RWPE2 (cell line): ENCODE data around the gene UBL5.

Experiments
- ATAC-seq: fragments of 200-7000 bp; cut with Tn5 transposase; 3 replicates; pipeline ENCODE4 v1.9.1; 2021; ENCODE audit warnings: low read depth
- DNase-seq: peaks from one replicate; pipeline ENCODE4 v3.0.0-alpha.2; 2020; ENCODE audit warnings: low spot score
- H3K27ac ChIP-seq: fragments of 450-650 bp; 2 replicates; pipeline ENCODE4 v1.5.1; 2017; ENCODE audit warnings: mild to moderate bottlenecking; ENCODE audit not compliant: poor library complexity, severe bottlenecking
- H3K27me3 ChIP-seq: fragments of 250-450 bp; sonication (Bioruptor Pico); 2 replicates; pipeline ENCODE4 v1.5.1; 2021; ENCODE audit warnings: mild to moderate bottlenecking, moderate library complexity; ENCODE audit not compliant: insufficient read depth, poor library complexity, severe bottlenecking
- H3K36me3 ChIP-seq: fragments of 250-450 bp; sonication (Bioruptor Pico); 2 replicates; pipeline ENCODE4 v1.5.1; 2020; ENCODE audit warnings: low read depth, mild to moderate bottlenecking, moderate library complexity
- H3K4me1 ChIP-seq: fragments of 250-450 bp; sonication (Bioruptor Pico); 2 replicates; pipeline ENCODE4 v1.5.1; 2021; ENCODE audit warnings: mild to moderate bottlenecking, moderate library complexity; ENCODE audit not compliant: insufficient read depth, poor library complexity, severe bottlenecking
- H3K4me3 ChIP-seq: fragments of 250-450 bp; sonication (Bioruptor Pico); 2 replicates; pipeline ENCODE4 v1.5.1; 2021; ENCODE audit warnings: mild to moderate bottlenecking, moderate library complexity; ENCODE audit not compliant: severe bottlenecking
- H3K9me3 ChIP-seq: fragments of 250-450 bp; sonication (Bioruptor Pico); 2 replicates; pipeline ENCODE4 v1.5.1; 2021; ENCODE audit warnings: mild to moderate bottlenecking, moderate library complexity; ENCODE audit not compliant: severe bottlenecking
- TF ChIP-seq, protein P1 (sequence below): fragments of 450-650 bp; IDR thresholded peaks from one replicate; pipeline ENCODE4 v1.5.1; 2017; ENCODE audit warnings: mild to moderate bottlenecking, moderate library complexity; ENCODE audit not compliant: poor library complexity, severe bottlenecking

UBL5 gene

DNA sequence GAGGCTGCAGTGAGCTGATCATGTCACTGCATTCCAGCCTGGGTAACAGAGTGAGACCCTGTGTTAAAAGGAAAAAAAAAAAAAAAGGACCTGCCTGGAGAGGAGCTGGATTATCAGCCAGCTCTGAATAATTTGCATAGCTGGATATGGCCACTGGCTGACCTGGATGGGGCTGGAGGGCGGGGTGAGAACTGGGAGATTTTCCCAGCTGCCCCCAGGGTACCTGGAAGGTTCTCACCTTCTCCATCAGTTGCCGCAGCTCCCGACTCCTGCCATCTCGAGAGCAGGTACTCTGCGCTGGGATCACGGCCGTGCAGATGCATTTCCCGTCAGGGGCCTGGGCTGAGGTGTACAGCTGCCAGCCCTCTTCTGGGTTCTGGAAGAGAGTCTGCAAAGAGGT lies 32.7 kb downstream of the UBL5 start:
- H3K36me3 ChIP-seq = no peaks in the 10 kb centered on the region
- H3K27ac ChIP-seq = no peak overlapping the region
- no peak for DNase-seq
- no peaks in the 10 kb centered on the region for H3K27me3 ChIP-seq
- no peaks in the 10 kb centered on the region for H3K9me3 ChIP-seq
- ATAC-seq = no peak
- no peak overlapping the region for H3K4me3 ChIP-seq
- no peaks in the 10 kb centered on the region for H3K4me1 ChIP-seq
- TF ChIP-seq, protein P1, sequence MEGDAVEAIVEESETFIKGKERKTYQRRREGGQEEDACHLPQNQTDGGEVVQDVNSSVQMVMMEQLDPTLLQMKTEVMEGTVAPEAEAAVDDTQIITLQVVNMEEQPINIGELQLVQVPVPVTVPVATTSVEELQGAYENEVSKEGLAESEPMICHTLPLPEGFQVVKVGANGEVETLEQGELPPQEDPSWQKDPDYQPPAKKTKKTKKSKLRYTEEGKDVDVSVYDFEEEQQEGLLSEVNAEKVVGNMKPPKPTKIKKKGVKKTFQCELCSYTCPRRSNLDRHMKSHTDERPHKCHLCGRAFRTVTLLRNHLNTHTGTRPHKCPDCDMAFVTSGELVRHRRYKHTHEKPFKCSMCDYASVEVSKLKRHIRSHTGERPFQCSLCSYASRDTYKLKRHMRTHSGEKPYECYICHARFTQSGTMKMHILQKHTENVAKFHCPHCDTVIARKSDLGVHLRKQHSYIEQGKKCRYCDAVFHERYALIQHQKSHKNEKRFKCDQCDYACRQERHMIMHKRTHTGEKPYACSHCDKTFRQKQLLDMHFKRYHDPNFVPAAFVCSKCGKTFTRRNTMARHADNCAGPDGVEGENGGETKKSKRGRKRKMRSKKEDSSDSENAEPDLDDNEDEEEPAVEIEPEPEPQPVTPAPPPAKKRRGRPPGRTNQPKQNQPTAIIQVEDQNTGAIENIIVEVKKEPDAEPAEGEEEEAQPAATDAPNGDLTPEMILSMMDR = no peak

DNA sequence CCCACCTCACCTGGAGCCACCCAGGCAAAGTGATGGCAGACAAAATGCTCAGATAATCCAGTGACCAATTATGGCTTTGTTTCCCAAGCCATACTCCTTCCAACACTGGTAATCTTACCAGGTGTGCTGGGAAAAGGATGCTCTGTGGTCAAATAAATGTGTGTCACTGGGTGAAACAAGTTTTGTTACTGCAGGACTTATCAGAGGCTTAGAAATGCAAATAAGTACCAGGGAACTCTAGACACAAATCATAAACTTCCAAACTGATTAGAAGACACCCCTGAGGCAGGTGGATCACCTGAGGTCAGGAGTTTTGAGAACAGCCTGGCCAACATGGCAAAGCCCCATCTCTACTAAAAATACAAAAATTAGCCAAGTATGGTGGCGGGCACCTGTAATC lies 33.8 kb downstream of the UBL5 start:
- Histone ChIP-seq H3K9me3 (no peaks in the 10 kb centered on the region), H3K36me3 (no peaks in the 10 kb centered on the region), H3K27ac (no peak overlapping the region), H3K4me1 (no peaks in the 10 kb centered on the region), H3K4me3 (no peak overlapping the region), H3K27me3 (no peaks in the 10 kb centered on the region)
- TF ChIP-seq, protein P1 = no peak
- DNase-seq (no peak), ATAC-seq (no peak)

DNA sequence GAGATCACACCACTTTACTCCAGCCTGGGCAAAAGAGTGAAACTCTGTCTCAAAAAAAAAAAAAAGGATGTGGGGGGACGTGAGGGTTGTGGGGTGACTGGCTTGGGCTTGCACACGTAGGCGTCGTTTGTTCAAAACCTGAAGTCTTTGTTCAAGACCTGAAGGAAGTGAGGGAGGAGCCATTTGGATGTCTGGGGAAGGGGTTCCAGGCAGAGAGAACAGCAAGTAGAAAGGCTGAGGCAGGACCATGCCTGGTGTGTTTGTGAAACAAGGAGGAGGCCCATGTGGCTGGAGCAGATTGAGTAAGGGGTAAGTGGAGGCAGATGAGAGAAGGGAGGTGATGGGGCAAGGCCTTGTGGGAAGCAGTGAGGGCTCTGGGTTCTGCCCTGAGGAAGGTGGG lies 35.2 kb downstream of the UBL5 start:
- H3K27ac ChIP-seq = no peak overlapping the region
- no peaks in the 10 kb centered on the region for H3K27me3 ChIP-seq
- H3K9me3 ChIP-seq = no peaks in the 10 kb centered on the region
- DNase-seq (no peak), ATAC-seq (no peak)
- H3K36me3 ChIP-seq = no peaks in the 10 kb centered on the region
- no peaks in the 10 kb centered on the region for H3K4me1 ChIP-seq
- TF ChIP-seq, protein P1 = no peak
- H3K4me3 ChIP-seq = no peak overlapping the region

DNA sequence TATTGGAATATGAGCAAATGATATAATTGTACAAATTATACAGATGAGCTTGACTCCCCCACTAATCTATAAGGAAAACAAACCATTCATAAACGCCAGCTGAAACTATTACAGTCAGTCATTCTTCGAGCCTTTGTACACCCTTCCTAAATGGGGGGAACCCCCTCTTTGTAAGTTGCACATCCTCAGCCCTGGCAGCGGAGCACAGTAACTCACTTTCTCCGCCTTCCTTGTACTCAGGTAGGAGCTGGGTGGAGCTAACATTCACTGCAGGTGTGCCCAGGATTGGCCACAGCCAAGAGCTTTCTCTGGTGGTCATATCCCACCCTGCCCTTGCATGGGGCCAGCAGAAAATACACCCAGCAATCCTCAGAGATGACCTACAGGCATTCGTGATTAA lies 36.0 kb downstream of the UBL5 start:
- H3K27me3 ChIP-seq = no peaks in the 10 kb centered on the region
- no peak for ATAC-seq
- H3K9me3 ChIP-seq = no peaks in the 10 kb centered on the region
- TF ChIP-seq, protein P1 = no peak
- DNase-seq = no peak
- no peak overlapping the region for H3K27ac ChIP-seq
- no peaks in the 10 kb centered on the region for H3K4me1 ChIP-seq
- no peaks in the 10 kb centered on the region for H3K36me3 ChIP-seq
- H3K4me3 ChIP-seq = no peak overlapping the region

DNA sequence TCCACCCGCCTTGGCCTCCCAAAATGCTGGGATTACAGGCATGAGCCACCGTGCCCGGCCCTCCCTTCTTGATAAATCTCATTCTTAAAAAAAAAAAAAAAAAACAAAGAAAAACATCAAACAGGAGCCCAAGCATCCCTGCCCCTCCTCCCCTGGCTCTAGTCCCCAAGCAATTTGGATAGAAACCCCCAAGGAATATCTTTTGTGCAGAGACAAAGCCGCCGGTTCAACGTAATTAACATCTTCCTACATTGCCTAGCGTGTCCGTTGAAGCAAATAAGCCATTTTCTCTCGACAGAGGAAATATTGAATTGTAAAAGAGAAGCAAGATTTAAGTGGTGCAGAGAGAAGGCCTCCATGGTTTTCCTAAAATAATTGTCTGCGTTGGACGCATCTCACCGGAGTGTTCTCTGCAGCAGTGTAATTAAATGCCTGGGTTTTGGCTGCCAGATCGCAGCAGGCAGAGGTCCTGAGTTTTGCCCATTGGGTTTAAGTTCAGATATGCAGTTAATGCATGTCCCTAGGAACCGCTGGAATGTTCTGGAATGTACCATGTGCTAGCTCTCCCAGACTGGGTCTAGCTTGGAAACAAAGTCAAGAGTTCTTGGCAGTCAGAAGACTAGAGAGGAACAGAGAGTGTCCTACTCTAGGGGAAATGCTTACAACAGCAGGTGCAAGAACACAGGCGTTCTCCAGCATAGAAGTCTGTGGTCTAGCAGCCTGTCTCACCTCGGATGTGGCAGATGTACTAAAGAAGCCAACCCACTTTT lies 38.2 kb downstream of the UBL5 start:
- no peak overlapping the region for H3K4me3 ChIP-seq
- no peak for ATAC-seq
- no peaks in the 10 kb centered on the region for H3K27me3 ChIP-seq
- TF ChIP-seq, protein P1 = no peak
- H3K27ac ChIP-seq = no peak overlapping the region
- no peak for DNase-seq
- H3K4me1 ChIP-seq = no peaks in the 10 kb centered on the region
- H3K36me3 ChIP-seq = no peaks in the 10 kb centered on the region
- no peaks in the 10 kb centered on the region for H3K9me3 ChIP-seq
